ENCODE data around the gene PARP4. TPM values are rescaled to one million over a fixed set of nuclear protein-coding genes. Genes with fewer than 3 reads are reported as not detected.
"Not testable (repeated sequence)": the region's sequence is repeated elsewhere in the genome, so short reads cannot be mapped to it uniquely, and the experiment has no call there.

The PARP4 gene
- total RNA-seq, 1 experiment from 2014 or later, result 25.9 TPM

DNA sequence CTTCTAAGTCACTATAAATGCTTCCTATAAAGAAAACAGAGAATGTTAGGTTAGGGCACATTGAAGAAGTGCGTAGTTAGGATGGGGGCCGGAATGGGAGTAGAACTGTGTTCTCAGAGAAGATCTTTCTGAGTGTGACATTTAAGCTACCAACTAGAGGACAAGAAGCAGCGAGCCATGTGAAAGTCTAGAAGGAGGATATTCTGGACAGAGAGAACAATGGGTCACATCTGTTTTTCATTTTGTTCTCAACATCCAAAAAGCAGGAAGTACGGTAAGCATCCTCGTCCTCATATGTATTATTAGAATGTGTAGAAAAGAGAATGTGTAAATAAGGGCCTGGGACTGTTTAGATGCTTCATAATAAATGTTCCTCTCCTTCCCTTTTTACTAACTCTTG is 44.5 kb upstream of the PARP4 start:
- TF ChIP-seq, protein P1, sequence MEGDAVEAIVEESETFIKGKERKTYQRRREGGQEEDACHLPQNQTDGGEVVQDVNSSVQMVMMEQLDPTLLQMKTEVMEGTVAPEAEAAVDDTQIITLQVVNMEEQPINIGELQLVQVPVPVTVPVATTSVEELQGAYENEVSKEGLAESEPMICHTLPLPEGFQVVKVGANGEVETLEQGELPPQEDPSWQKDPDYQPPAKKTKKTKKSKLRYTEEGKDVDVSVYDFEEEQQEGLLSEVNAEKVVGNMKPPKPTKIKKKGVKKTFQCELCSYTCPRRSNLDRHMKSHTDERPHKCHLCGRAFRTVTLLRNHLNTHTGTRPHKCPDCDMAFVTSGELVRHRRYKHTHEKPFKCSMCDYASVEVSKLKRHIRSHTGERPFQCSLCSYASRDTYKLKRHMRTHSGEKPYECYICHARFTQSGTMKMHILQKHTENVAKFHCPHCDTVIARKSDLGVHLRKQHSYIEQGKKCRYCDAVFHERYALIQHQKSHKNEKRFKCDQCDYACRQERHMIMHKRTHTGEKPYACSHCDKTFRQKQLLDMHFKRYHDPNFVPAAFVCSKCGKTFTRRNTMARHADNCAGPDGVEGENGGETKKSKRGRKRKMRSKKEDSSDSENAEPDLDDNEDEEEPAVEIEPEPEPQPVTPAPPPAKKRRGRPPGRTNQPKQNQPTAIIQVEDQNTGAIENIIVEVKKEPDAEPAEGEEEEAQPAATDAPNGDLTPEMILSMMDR (conservative IDR thresholded peaks at IDR 0.05), result no peak
- Mint-ChIP-seq H3K36me3 (ENCODE audit: insufficient read depth in 1 of 3, low read depth in 3 of 3) (peaks cover 10 to 14% (median 11%) of the 10 kb centered on the region in 3 experiments), H3K27me3 (ENCODE audit: low read depth) (peaks cover 7% of the 10 kb centered on the region), H3K9me3 (peaks cover 19 to 29% of the 10 kb centered on the region in 2 experiments), H3K4me1 (no peaks in the 10 kb centered on the region), H3K4me3 (no peak overlapping the region), H3K27ac (no peak overlapping the region)
- H4K20me1 ChIP-seq (ENCODE audit: control insufficient read depth, insufficient read depth, insufficient read length), result no peaks in the 10 kb centered on the region
- H3K27me3 ChIP-seq (ENCODE audit: insufficient read depth, low read length), result no peaks in the 10 kb centered on the region
- H2BK120ac ChIP-seq (ENCODE audit: low read depth, low read length, poor library complexity, severe bottlenecking), result no peak overlapping the region
- no peak overlapping the region for H2BK20ac ChIP-seq (ENCODE audit: low read depth, low read length, poor library complexity, severe bottlenecking)
- no peak overlapping the region for H3K14ac ChIP-seq (ENCODE audit: insufficient read depth, low read length)
- H2BK15ac ChIP-seq (ENCODE audit: low read depth, low read length), result no peak overlapping the region
- H3K79me1 ChIP-seq (ENCODE audit: insufficient read depth, low read depth, low read length, poor library complexity, severe bottlenecking), result no peaks in the 10 kb centered on the region
- H2AK5ac ChIP-seq (ENCODE audit: insufficient read length, low read length), result no peak overlapping the region
- no peaks in the 10 kb centered on the region for H3K4me1 ChIP-seq (ENCODE audit: insufficient read depth, low read length)
- no peak overlapping the region for H2AFZ ChIP-seq (ENCODE audit: low read length)
- H4K8ac ChIP-seq (replicated peaks; ENCODE audit: insufficient read length, low read depth, low read length), result no peak overlapping the region
- no peak for DNase-seq
- WGBS (ENCODE audit: extremely low coverage, insufficient read length, low lambda C conversion rate), result no CpG with 5 or more reads among the region's 5 CpGs
- no peak overlapping the region for H3K18ac ChIP-seq (ENCODE audit: insufficient read length, low read depth, low read length)
- no peak overlapping the region for H3T11ph ChIP-seq (ENCODE audit: low read length)
- H3K4me2 ChIP-seq (ENCODE audit: insufficient read depth, insufficient read length, low read length), result no peak overlapping the region
- no peak overlapping the region for H4K5ac ChIP-seq (ENCODE audit: insufficient read length, low read depth, low read length)
- H3K27ac ChIP-seq (ENCODE audit: insufficient read length, low read depth, low read length), result no peak overlapping the region
- H3K79me2 ChIP-seq (ENCODE audit: insufficient read depth, low read length), result no peaks in the 10 kb centered on the region
- no peak overlapping the region for H3K9ac ChIP-seq (ENCODE audit: extremely low read depth, insufficient read length, low read length)
- H3K23me2 ChIP-seq (ENCODE audit: insufficient read length, low read depth, low read length, poor library complexity, severe bottlenecking), result no peaks in the 10 kb centered on the region
- H3K9me3 ChIP-seq (ENCODE audit: control insufficient read depth, low read depth, low read length), result no peaks in the 10 kb centered on the region
- H3K56ac ChIP-seq (ENCODE audit: insufficient read length, low read depth, low read length), result no peak overlapping the region
- no peak overlapping the region for H3K4ac ChIP-seq (ENCODE audit: low read depth, low read length)
- H4K91ac ChIP-seq (ENCODE audit: insufficient read length, low read depth, low read length), result no peak overlapping the region
- H2BK12ac ChIP-seq (ENCODE audit: insufficient read length, low read depth, low read length), result no peak overlapping the region
- H3K23ac ChIP-seq (ENCODE audit: insufficient read length, low read depth, low read length), result no peak overlapping the region
- H2BK5ac ChIP-seq (ENCODE audit: insufficient read length, low read length), result no peak overlapping the region

DNA sequence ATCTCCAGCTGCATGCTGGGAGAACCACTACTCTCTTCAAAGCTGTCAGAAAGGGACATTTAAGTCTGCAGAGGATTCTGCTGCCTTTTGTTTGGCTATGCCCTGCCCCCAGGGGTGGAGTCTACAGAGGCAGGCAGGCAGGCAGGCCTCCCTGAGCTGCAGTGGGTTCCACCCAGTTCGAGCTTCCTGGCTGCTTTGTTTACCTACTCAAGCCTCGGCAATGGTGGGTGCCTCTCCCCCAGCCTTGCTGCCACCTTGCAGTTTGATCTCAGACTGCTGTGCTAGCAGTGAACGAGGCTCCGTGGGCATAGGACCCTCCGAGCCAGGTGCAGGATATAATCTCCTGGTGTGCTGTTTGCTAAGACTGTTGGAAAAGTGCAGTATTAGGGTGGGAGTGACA is 41.3 kb upstream of the PARP4 start:
- not testable (repeated sequence) for H4K5ac ChIP-seq (ENCODE audit: insufficient read length, low read depth, low read length); H2BK20ac ChIP-seq (ENCODE audit: low read depth, low read length, poor library complexity, severe bottlenecking); H3K4me1 Mint-ChIP-seq; H2AK5ac ChIP-seq (ENCODE audit: insufficient read length, low read length); H3K56ac ChIP-seq (ENCODE audit: insufficient read length, low read depth, low read length); H3K4me3 Mint-ChIP-seq; DNase-seq; H3T11ph ChIP-seq (ENCODE audit: low read length); H3K4ac ChIP-seq (ENCODE audit: low read depth, low read length); H2AFZ ChIP-seq (ENCODE audit: low read length); H3K27ac Mint-ChIP-seq; H3K23ac ChIP-seq (ENCODE audit: insufficient read length, low read depth, low read length); H2BK120ac ChIP-seq (ENCODE audit: low read depth, low read length, poor library complexity, severe bottlenecking); H3K9me3 ChIP-seq (ENCODE audit: control insufficient read depth, low read depth, low read length); H2BK12ac ChIP-seq (ENCODE audit: insufficient read length, low read depth, low read length); H2BK5ac ChIP-seq (ENCODE audit: insufficient read length, low read length); H3K27me3 ChIP-seq (ENCODE audit: insufficient read depth, low read length); H3K79me1 ChIP-seq (ENCODE audit: insufficient read depth, low read depth, low read length, poor library complexity, severe bottlenecking); H3K23me2 ChIP-seq (ENCODE audit: insufficient read length, low read depth, low read length, poor library complexity, severe bottlenecking); H3K9ac ChIP-seq (ENCODE audit: extremely low read depth, insufficient read length, low read length); H3K14ac ChIP-seq (ENCODE audit: insufficient read depth, low read length); H3K18ac ChIP-seq (ENCODE audit: insufficient read length, low read depth, low read length); H3K79me2 ChIP-seq (ENCODE audit: insufficient read depth, low read length); H4K20me1 ChIP-seq (ENCODE audit: control insufficient read depth, insufficient read depth, insufficient read length); H4K8ac ChIP-seq (replicated peaks; ENCODE audit: insufficient read length, low read depth, low read length); H3K27ac ChIP-seq (ENCODE audit: insufficient read length, low read depth, low read length); H2BK15ac ChIP-seq (ENCODE audit: low read depth, low read length); H3K4me1 ChIP-seq (ENCODE audit: insufficient read depth, low read length); H4K91ac ChIP-seq (ENCODE audit: insufficient read length, low read depth, low read length); H3K4me2 ChIP-seq (ENCODE audit: insufficient read depth, insufficient read length, low read length)
- Mint-ChIP-seq H3K9me3 (peaks cover 19 to 23% of the 10 kb centered on the region in 2 experiments), H3K27me3 (ENCODE audit: low read depth) (peaks cover 14% of the 10 kb centered on the region), H3K36me3 (ENCODE audit: insufficient read depth in 1 of 3, low read depth in 3 of 3) (peaks cover 7 to 14% (median 11%) of the 10 kb centered on the region in 3 experiments)
- WGBS (ENCODE audit: extremely low coverage, insufficient read length, low lambda C conversion rate), result no CpG with 5 or more reads among the region's 5 CpGs

Measured in H9 (cell line).